ENCODE measurements around the gene SRPRA.
"Not testable (repeated sequence)": the region's sequence is repeated elsewhere in the genome, so short reads cannot be mapped to it uniquely, and the experiment has no call there.

SRPRA gene, protein sequence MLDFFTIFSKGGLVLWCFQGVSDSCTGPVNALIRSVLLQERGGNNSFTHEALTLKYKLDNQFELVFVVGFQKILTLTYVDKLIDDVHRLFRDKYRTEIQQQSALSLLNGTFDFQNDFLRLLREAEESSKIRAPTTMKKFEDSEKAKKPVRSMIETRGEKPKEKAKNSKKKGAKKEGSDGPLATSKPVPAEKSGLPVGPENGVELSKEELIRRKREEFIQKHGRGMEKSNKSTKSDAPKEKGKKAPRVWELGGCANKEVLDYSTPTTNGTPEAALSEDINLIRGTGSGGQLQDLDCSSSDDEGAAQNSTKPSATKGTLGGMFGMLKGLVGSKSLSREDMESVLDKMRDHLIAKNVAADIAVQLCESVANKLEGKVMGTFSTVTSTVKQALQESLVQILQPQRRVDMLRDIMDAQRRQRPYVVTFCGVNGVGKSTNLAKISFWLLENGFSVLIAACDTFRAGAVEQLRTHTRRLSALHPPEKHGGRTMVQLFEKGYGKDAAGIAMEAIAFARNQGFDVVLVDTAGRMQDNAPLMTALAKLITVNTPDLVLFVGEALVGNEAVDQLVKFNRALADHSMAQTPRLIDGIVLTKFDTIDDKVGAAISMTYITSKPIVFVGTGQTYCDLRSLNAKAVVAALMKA

DNA sequence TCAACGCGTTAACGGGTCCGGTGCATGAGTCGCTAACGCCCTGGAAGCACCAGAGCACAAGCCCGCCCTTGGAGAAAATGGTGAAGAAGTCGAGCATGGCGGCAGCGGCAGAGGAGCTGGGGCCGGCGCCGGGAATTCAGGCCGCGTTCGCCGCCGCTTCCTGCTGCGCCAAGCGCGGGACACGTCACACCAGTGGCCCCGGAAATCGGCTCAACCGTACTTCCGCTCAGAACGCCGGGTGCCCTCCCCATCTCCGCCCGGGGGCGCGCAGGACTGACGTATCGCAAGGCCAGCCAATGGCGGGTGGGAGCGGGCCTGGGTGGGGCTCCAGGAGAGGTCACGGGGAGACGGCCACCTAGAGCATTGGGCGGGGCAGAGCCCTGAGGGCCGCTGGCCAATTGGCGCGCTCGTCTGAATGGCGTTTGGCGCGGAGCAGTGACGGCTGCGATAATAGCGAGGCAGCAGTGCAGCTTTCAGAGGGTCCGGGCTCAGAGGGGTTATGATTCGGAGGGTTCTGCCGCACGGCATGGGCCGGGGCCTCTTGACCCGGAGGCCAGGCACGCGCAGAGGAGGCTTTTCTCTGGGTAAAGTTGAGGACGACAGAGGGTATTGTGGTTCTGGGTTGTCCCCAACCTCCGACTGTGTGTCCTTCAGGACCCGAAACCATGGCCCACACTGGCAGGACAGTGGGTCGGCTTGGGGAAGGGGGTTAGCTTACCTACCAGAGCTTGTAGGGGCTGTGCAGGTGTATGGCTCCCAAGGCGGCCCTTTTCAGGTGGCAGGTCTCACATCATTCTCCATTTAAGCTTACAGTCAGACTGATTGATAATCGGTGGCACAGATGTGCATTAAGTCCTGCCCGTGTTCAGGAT, at the start of gene SRPRA, which contains the start of gene FOXRED1:
Gene SRPRA, minus strand, starts transcription at position 188 of the 872 bp plus-strand sequence. Its CDS starts 91 bp downstream, at position 97.
Gene FOXRED1, plus strand, starts transcription at position 447 of the 872 bp plus-strand sequence. Its CDS starts 53 bp downstream, at position 500.
- DNase-seq (ENCODE audit: low read depth in 2 of 2), result peak; percentile 98 to 99

DNA sequence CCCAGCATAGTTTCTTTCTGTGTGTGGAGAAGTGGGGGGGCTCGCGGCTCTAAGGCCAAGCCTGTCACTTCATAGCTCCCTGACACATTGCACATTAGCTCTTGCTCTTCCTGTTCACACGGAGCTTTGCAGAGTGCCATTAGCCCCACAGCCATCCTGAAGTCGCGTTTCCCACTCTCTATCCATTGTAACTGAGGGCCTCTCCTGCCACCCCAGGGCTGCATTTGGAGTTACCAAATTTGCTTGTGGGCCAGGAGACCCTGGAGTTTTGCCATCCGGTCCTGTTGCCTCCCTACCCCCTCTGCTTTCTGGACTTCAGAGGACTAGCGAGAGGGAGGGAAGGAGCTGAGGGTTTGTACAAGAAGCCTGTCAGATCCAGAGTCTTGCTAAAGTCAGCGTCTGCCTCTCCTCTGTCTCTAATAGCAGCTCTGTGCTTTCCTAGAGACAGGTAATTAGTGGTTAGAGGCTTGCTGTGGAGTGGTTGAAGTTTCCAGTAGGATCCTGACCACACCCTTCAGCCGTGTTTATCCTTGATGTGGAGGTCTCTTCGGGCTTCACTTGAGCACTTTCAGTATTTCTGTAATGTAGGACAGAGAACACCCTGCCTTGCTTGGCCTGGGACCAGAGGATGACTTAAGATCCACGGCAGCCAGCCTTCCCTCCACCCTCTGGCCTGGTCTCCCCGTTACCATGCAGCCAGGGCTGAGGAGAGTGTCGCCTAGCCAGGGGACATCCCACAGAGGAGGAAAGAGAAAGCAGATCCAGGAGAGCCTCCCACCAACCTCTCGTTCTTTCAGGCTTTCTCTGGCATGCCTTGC, 49.3 kb upstream of the SRPRA start:
- DNase-seq (ENCODE audit: low read depth in 2 of 2), result no peak

DNA sequence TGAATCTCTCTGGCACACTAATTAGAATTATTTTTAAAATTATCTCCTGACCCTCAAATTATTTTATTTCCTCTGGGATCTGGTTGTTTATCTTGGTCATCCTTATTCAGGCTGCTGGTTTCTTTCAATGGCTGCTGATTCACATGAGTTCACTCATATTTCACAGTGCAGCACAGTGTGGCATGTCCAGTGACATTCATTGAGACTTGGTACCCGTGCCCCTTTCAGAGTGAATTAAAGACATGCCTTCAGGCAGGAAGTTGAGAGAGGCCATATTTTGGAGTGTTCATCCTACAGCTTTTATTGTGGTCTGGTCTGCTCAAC, 48.7 kb upstream of the SRPRA start:
- DNase-seq (ENCODE audit: low read depth in 2 of 2), result no peak

DNA sequence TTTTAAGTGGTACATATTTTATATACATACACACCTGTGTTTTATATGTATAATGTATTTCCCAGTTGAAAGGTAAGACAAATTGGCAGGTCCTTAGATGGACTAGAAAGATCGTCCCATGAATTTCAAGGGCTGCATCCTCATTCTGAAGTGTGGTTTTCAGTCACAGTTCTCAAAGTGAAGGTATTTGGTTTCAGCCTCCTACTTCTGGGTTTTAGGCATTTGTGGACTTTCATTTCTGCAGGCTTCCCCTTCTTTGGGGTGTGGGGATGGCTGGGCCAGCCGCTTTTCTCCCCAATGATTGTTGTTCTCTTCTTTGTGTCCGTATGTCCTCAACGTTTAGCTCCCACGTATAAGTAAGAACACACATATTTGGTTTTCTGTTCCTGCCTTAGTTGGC, 45.1 kb upstream of the SRPRA start:
- no peak for DNase-seq (ENCODE audit: low read depth in 2 of 2)

DNA sequence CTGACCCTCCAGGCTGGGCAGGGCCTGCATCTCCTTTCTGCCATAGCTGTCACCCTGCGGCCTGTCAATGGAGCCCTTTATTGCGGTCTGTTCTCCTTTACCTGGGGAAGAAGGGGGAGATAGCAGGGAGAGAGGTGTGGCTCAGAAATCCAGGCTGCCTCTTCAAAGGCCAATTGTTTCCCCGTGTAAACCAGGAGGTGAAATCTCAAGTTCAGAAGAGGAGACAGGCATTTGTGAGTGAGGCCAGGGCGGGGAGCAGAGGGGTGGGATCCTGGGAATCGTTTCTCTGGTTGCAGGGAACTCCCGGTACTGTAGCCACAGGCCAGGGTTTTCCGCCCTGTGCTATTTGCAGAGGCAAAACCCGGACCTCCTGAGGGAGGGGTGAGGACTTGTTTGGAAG, 44.3 kb upstream of the SRPRA start:
- no peak for DNase-seq (ENCODE audit: low read depth in 2 of 2)

DNA sequence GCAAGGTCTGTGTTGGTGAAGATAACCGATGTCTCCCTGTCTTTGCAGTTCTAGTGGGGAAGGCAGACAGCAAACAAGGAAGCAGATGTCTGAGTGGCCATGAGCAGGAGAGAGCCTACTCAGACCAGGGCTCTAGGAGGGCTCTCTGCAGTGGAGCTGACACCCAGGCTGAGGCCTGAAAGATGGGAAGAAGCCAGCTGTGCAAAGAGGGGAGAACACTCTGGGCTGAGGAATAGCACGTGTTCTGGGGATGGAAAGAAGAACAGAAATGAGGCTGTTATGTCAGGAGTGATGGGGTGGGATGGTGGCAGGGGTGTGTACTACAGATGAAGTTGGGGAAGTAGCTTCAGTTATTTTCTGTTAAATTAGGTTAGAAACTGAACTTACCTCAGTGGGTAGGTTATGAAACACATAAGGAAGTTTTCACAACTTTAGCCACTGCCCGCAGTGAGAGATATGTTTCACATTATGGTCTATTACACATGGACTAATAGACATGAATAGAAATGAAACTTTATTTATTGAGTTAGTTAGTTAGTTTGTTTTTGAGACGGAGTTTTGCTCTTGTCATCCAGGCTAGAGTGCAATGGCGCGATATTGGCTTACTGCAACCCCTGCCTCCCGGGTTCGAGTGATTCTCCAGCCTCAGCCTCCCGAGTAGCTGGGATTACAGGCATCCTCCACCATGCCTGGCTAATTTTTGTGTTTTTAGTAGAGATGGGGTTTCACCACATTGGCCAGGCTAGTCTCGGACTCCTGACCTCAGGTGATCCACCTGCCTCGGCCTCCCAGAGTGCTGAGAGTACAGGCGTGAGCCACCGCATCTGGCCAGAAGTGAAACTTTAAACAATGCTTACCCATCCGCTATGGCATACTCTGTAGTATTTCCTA, 43.0 kb upstream of the SRPRA start:
- no peak for DNase-seq (ENCODE audit: low read depth in 2 of 2)

DNA sequence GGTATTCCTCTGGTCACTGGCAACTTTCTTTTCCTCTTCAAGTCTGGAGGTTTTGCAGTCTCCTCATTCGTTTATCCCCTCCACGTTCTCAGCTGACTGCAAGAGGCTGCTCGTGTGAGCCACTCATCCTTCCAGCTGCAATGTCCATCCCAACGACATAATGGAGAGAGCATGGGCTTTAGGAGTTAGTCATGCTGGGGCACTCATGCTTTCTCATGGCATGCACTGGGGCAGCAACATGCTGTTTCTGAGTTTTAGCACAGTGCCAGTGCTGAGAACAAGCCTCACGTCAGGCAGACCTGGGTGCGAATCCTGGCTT, 42.3 kb upstream of the SRPRA start:
- no peak for DNase-seq (ENCODE audit: low read depth in 2 of 2)

DNA sequence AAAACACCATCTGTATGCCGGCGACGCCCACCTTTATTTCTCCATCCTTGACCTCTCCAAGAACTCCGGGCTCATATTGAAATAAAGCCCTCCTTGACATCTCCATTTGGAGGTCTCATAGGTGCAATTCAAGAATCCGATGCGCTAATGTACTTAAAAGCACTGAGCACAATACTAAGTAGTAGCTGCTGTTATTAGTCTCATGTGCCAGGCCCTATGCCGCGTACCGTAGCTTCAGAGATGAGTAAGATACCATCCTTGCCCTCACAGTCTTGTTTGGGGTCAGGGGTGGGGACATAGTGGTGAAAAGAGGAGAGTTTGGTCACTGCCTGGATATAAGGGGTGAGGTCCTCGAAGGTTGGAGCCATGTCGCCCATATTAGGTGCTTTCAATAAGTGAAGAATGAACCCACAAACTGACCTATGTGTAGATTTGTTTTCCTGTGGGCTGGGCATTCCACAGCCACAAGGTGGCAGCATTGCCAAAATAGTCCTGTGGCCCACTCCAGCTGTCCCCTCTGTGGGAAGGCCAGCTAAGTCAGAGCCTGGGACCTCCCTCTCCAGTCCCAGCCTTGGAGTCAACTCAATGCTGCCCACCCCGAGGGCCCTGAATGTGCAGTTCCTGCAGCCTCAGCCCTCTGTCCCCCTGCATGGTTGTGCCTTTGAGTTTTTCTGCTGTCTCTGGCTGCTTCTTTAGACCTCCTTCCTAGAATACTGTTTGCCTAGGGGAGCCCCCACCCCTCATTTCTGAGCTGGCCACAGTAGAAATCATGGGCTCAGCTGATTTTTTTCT, 41.7 kb upstream of the SRPRA start:
- DNase-seq (ENCODE audit: low read depth in 2 of 2), result peak in 1 of 2 donors; percentile 49

DNA sequence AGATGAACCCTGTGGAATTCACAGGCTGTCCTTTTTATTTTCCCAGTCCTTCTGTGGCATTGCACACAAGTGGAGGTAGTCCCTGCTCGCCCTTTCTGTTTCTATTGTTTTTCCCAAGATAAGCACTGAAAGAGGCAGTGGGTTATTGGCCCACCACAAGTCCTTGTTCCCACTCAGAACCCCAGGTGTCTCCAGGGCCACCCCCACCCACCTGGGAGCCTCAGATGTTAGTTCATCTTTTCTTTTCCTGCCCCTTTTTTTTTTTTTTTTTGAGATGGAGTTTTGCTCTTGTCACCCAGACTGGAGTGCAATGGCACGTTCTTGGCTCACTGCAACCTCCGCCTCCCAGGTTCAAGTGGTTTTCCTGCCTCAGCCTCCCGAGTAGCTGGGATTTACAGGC, 40.1 kb upstream of the SRPRA start:
- not testable (repeated sequence) for DNase-seq (ENCODE audit: low read depth in 2 of 2)

DNA sequence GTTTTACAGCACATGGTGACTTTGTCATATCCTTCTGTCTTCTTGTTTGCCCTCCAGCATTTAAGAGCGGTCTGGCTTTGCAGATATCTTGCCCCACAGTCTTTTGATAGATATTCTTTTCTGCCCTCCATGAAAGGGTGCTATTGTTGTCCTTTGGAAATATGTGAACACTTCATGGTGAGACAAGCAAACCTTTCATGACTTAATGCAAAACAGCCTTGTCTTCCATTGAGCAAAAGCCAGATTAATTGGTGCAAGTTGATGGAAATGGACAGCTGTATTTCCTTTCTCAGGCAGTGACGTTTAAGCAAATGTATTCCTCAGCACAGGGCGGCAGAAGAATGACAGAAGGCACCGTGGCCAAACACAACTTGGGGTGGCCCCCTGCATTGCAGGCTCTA, 39.6 kb upstream of the SRPRA start:
- DNase-seq (ENCODE audit: low read depth in 2 of 2), result no peak

DNA sequence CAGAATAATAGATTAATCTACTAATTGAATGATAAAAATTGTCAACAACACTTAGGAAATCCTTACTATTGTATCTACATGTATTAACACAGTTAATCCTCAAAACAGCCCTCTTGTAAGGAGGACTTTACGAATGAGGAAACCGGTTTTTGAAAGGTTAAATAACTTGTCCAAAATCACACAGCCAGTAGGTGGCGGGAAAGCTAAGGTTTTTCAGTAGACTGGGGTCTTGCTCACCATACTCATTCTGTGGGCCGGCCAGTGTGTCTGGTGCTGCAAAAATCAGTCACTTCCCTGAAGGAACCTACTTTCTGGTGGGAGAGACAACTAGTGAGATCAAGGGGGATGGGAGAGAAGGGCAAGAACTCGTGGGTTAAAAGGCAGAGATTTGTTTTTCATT, 39.0 kb upstream of the SRPRA start:
- DNase-seq (ENCODE audit: low read depth in 2 of 2), result no peak

DNA sequence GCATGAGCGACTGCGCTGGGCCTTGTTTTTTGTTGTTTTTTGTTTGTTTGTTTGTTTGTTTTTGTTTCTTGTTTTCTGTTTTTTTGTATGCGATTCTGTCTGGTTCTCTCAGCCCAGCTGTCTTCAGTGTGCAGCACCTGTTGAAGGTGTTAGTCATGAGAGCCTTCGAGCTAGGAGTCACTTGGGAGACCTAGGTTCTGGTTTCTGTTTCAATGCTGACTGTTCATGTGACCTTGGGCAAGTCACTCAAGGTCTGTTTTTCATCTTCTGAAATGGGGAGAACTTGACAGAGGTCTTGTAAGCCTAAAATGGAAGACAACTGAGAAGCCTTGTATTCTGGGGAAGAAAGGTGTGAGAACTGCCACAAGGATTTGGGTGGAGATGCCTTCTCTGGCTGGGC, 37.0 kb upstream of the SRPRA start:
- DNase-seq (ENCODE audit: low read depth in 2 of 2), result no peak

DNA sequence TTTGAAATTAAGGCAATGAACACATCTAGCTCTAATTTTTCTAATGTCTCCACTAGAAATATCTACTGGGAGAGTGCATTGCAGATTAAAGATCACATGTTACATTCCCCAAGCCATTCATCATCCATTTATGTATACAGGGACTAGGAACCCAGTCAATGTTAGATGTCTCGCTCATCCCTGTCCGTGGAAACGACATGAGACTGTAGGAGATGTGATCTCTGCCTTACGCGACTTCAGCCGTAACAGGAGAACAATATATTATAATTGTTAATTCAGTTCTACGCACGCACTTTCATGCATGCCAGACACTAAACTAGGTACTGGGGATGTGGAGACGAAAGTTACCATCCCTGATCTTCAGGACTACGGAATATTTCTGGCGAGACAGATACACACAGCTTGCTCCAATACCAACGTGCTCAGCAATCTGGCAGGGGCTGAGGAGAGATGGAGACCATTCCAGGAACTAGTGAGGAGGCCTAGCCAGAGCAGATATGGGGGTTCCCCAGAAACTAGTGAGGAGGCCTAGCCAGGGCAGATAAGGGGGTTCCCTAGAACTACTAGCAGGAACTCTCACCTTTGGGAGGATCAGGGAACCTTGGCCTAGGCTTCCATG, 35.9 kb upstream of the SRPRA start:
- no peak for DNase-seq (ENCODE audit: low read depth in 2 of 2)

DNA sequence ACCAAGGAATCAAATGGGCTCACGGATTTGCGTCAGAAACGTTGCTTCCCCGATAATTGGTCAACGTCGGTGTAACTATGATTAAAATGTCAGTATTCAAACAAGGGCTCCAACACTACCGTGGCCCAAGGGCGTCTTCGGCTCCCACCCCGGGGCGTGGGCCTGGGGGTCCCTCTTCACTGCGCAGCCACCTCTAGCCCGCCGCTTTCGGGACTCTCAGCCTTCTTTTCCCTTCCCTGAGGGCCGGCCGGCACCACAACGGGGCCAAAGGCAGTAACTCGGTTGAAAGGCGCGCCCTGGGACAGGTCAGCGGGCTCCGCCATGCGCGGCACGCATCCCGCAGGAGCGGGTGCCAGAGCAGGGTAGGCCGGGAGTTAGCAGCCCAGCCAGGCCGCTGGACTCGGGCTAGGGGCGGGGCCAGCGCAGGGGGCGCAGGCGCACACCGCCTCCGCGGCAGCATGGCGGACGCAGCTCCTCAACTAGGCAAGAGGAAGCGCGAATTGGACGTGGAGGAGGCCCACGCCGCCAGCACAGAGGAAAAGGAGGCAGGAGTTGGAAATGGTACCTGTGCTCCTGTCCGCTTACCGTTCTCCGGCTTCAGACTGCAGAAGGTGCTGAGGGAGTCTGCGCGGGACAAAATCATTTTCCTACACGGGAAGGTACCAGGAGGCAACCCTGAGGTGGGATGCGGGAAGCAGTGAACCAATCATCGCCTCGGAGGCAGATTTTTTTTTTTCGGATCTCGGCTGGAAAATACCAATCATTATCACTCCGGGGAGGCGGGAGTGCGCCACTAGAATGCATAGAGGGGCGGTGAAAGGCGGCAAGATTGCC, 35.1 kb upstream of the SRPRA start, which contains the start of gene DCPS:
Gene DCPS, plus strand, starts transcription at position 438 of the 834 bp plus-strand sequence. Its CDS starts 21 bp downstream, at position 459.
- DNase-seq (ENCODE audit: low read depth in 2 of 2), result peak; percentile 78 to 85

DNA sequence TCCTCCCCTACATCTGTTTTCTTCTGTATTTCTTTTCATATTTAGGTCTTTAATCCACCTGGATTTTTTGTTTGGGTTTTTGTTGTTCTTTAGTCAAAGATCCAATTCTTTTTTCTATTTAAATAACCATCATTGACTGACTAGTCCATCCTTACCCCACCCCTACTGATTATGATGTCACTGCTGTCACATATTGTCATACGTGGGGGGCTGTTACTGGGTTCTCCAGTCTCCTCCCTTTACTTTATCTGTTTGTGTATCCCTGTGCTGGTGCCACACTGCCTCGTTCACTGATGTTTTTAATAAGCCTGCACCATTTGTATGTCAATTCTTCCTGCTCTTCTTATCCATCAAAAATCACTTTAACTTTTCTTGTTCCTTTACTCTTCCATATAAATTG, 28.3 kb upstream of the SRPRA start:
- DNase-seq (ENCODE audit: low read depth in 2 of 2), result no peak

DNA sequence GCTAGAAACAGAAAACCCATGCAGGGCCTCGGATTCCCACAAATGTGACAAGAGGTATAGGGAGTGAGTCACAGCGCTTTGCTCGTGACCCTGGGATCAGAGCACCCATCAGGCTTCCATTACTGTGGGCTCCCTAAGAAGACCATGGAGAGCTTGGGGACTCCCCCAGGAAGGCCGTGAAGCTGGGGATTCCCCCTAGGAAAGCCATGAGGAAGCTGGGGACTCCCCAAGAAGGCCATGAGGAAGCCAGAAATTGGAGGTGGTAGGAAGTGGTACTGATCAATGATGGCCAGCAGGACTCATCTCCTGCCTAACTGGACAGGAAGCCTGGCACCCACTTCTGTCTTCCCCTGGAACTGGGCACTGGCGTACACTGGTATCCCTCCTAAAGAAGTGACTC, 25.0 kb upstream of the SRPRA start:
- DNase-seq (ENCODE audit: low read depth in 2 of 2), result no peak

DNA sequence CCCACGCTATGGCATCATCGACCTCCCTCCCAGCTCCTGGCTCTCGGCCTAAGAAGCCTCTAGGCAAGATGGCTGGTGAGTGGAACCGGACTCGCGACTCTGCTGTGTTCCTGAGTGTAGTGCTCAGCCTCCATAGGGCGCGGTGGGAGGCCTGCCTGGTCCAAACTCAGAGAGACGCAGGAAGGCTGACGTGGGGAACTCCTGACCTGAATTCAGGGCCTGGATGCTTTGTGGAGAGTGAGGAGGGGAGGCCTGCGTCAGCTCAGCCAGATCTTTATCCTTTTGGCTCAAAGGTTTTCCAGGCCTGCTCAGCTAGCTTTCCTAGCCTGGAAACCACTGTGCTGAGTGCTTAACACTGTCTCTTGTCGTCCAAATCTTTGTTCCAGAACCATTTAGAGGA, 22.2 kb upstream of the SRPRA start:
- DNase-seq (ENCODE audit: low read depth in 2 of 2), result no peak

DNA sequence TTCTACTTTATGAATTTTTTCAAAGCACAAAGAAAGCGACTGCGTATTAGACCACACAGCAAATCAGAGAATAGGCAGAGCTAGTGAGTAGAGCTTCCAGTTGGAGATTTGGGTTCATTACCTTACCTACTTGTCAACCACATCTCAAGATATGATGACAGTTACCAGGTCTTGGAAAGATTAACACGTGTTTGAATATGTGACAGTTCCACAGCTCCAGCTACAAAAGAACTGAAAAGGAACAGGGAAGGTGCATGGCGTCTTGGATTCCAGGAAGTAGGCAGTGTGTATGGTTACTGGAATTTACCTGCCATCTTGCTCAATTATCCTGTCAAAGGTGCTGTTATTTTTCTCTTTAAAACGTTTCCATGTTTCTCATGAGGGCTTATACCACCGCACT, 19.5 kb upstream of the SRPRA start:
- DNase-seq (ENCODE audit: low read depth in 2 of 2), result no peak

All from stimulated activated CD4-positive, alpha-beta T cell treated with anti-CD3 and anti-CD28 coated beads, Interleukin-1b, Interleukin-23, amount 100 ng/mL, for 4 hours (primary cell).